Psoas muscle (tissue), 8 donors: ENCODE results near the gene HSPE1. TPM values are rescaled to one million over a fixed set of nuclear protein-coding genes. Genes with fewer than 3 reads are reported as not detected.
A peak's percentile ranks its signal among the peaks of the same experiment; 100 is the strongest.

Experiments used
- ATAC-seq, 4 donors: fragments of 200-7000 bp; cut with Tn5 transposase; one replicate each; pipeline ENCODE4 v1.9.1; 2020; ENCODE audit warnings: moderate library complexity in 3 of 4, mild to moderate bottlenecking in 2 of 4
- DNase-seq, 2 donors: peaks; one replicate each; pipeline ENCODE4 v3.0.0-alpha.2; 2020
- H3K27ac ChIP-seq: fragments of 200-600 bp; one replicate; pipeline ENCODE4 v1.8.0; 2022
- H3K27me3 ChIP-seq, 3 donors: fragments of 200-600 bp in 1 of 3; one replicate each; pipeline versions ENCODE4 v1.6.1 to v1.8.0; 2013 to 2022; ENCODE audit warnings: low read length in 2 of 3, mild to moderate bottlenecking in 2 of 3, moderate library complexity in 1 of 3; ENCODE audit not compliant: insufficient read depth in 3 of 3
- H3K36me3 ChIP-seq, 2 donors: fragments of 200-600 bp in 1 of 2; one replicate each; pipeline versions ENCODE4 v1.6.1 to v1.8.0; 2013 to 2022; ENCODE audit warnings: low read depth in 1 of 2, mild to moderate bottlenecking in 1 of 2, moderate library complexity in 1 of 2; ENCODE audit not compliant: insufficient read depth in 1 of 2
- H3K4me1 ChIP-seq: fragments of 200-600 bp; one replicate; pipeline ENCODE4 v1.8.0; 2022
- H3K4me3 ChIP-seq: fragments of 200-600 bp; one replicate; pipeline ENCODE4 v1.8.0; 2022; ENCODE audit warnings: mild to moderate bottlenecking
- H3K9me3 ChIP-seq: fragments of 200-600 bp; one replicate; pipeline ENCODE4 v1.8.0; 2022
- CTCF ChIP-seq: fragments of 200-600 bp; IDR thresholded peaks from one replicate; pipeline ENCODE4 v1.8.0; 2022; ENCODE audit warnings: antibody characterized with exemption
- WGBS, 3 donors: extraction: QIAGEN DNeasy Blood & Tissue Kit; methylation state at CpG; one replicate each; pipeline versions ENCODE4 v1.1.6 to v1.1.7; 2013; 5-methylcytosine and 5-hydroxymethylcytosine counted together
- intact Hi-C, 2 donors: fragments of 100-400 bp; cut with DNase I; formaldehyde crosslinking; loops; one replicate each; pipeline versions ENCODE4 v1.11.0 to v1.14.2; 2022
- polyA plus RNA-seq, 3 donors: library from polyadenylated mRNA; stranded (reverse); fragments of 200-250 nt; gene quantifications; one replicate each; pipeline ENCODE4 v1.2.3, GENCODE V29; 2013
- total RNA-seq, 4 donors: library from RNA; stranded (reverse); fragmentation: NEBNext Ultra II Directional in 2 of 4; extraction: Animal tissue kit (Norgen Biotek cat#: 25700) in 2 of 4; gene quantifications; one replicate each; pipeline versions ENCODE4 v1.2.1 to v1.2.4, GENCODE V29; 2021 to 2023
- donor health status: healthy with polysubstance abuse.
- donor health status: DM: no; HTN: no; CAD: no; lungs with moderate emphysema.
- donor health status: Bipolar disorder and iron deficiency.
- donor health status: healthy.
- donor health status: DM: yes; HTN: yes; CAD: no.
- donor health status: DM: no; HTN: no; CAD: no.
- donor health status: DM: no; HTN: no; CAD: no.
- donor health status: DM: yes; HTN: yes; CAD: no.

Gene HSPE1
- total and polyA plus RNA-seq, 7 donors = 87.4 to 304 (median 120) TPM

GRCh38 chr2:197498937-197499593, 1.1 kb upstream of the HSPE1 start:
- H3K4me3 ChIP-seq = peak overlapping the region; percentile 89
- ATAC-seq = peak; percentile 19 to 46 (median 32)
- TF ChIP-seq CTCF = no peak
- intact Hi-C loops = loop anchor here in 1 of 2 donors (1.0 to 10.0 kb wide), 3 partner anchors 44 to 276 kb away; partner anchors contain the start of gene SF3B1
- peaks cover 54% of the 10 kb centered on the region for H3K4me1 ChIP-seq
- H3K36me3 ChIP-seq = peaks cover 7 to 74% of the 10 kb centered on the region in 2 donors
- DNase-seq = peak; percentile 56 to 83
- H3K9me3 ChIP-seq = no peaks in the 10 kb centered on the region
- H3K27ac ChIP-seq = peak overlapping the region; percentile 97
- H3K27me3 ChIP-seq = no peaks in the 10 kb centered on the region
- whole genome bisulfite sequencing, 3 donors = 0% methylated on average over 44 to 46 of the region's 46 CpGs

- 0% methylated on average over 26 to 30 of the region's 30 CpGs for WGBS, 3 donors
Measured at GRCh38 chr2:197500503-197501131, 438 bp downstream of the HSPE1 start.

GRCh38 chr2:197502201-197502600, 2.0 kb downstream of the HSPE1 start:
- Histone ChIP-seq H3K36me3 (peaks cover 6 to 60% of the 10 kb centered on the region in 2 donors), H3K27ac (peak overlapping the region; percentile 97), H3K27me3 (no peaks in the 10 kb centered on the region), H3K4me3 (peak overlapping the region; percentile 89), H3K9me3 (no peaks in the 10 kb centered on the region), H3K4me1 (peaks cover 34% of the 10 kb centered on the region)
- no peak for TF ChIP-seq CTCF
- 57 to 59% (median 59%) methylated on average over 4 of the region's 4 CpGs for WGBS, 3 donors
- DNase-seq (no peak), ATAC-seq (no peak)
- intact Hi-C loops = no loop called here

More at GRCh38 chr2:197500503-197501131, 438 bp downstream of the HSPE1 start:
- ATAC-seq (peak; percentile 33 to 47 (median 36)), DNase-seq (no peak)
- Histone ChIP-seq H3K9me3 (no peaks in the 10 kb centered on the region), H3K27ac (peak overlapping the region; percentile 97), H3K36me3 (peaks cover 9 to 71% of the 10 kb centered on the region in 2 donors), H3K4me1 (peaks cover 49% of the 10 kb centered on the region), H3K27me3 (no peaks in the 10 kb centered on the region), H3K4me3 (peak overlapping the region; percentile 89)
- no peak for TF ChIP-seq CTCF
- intact Hi-C loops = loop anchor here in 1 of 2 donors (2.0 kb wide), 1 partner anchor 14 kb away; no protein-coding TSS in a partner anchor

GRCh38 chr2:197502685-197503084, 2.5 kb downstream of the HSPE1 start:
- intact Hi-C loops = no loop called here
- Histone ChIP-seq H3K4me3 (peak overlapping the region; percentile 89), H3K36me3 (peaks cover 6 to 55% of the 10 kb centered on the region in 2 donors), H3K9me3 (no peaks in the 10 kb centered on the region), H3K27me3 (no peaks in the 10 kb centered on the region), H3K4me1 (peaks cover 29% of the 10 kb centered on the region), H3K27ac (no peak overlapping the region)
- ATAC-seq (no peak), DNase-seq (no peak)
- 65 to 78% (median 71%) methylated on average over 4 of the region's 4 CpGs for WGBS, 3 donors
- no peak for TF ChIP-seq CTCF
